GM06990 (cell line): Measurements from ENCODE around the gene PDLIM7.
A peak's percentile ranks its signal among the peaks of the same experiment; 100 is the strongest.

Experiments
- DNase-seq: peaks from one replicate; pipeline ENCODE4 v3.0.0-alpha.2; 2011; ENCODE audit not compliant: insufficient read length; ENCODE audit errors: extremely low read depth
- H3K27me3 ChIP-seq: replicated peaks from 2 replicates; pipeline ENCODE4 v1.6.0; 2011; ENCODE audit warnings: low read length; ENCODE audit not compliant: control insufficient read depth, insufficient read depth
- H3K36me3 ChIP-seq: 2 replicates; pipeline ENCODE4 v1.5.1; 2011; ENCODE audit warnings: low read length; ENCODE audit not compliant: control insufficient read depth, insufficient read depth
- H3K4me3 ChIP-seq: replicated peaks from 2 replicates; pipeline ENCODE4 v1.5.1; 2011; ENCODE audit warnings: low read depth, mild to moderate bottlenecking, control low read depth, low read length
- CTCF ChIP-seq: IDR thresholded peaks from 2 replicates; pipeline ENCODE4 v1.5.1; 2011; ENCODE audit warnings: low read length, control low read depth, mild to moderate bottlenecking, inconsistent platforms; ENCODE audit not compliant: insufficient read depth, poor library complexity, severe bottlenecking

The PDLIM7 gene

GRCh38 chr5:177435847-177436536 is 61.4 kb downstream of the PDLIM7 start:
- no peak overlapping the region for H3K4me3 ChIP-seq
- peaks cover 61% of the 10 kb centered on the region for H3K36me3 ChIP-seq
- peak; percentile 17 for DNase-seq
- no peaks in the 10 kb centered on the region for H3K27me3 ChIP-seq
- TF ChIP-seq CTCF, result no peak

GRCh38 chr5:177434942-177435738 is 62.3 kb downstream of the PDLIM7 start:
- Histone ChIP-seq H3K4me3 (no peak overlapping the region), H3K27me3 (no peaks in the 10 kb centered on the region), H3K36me3 (peaks cover 55% of the 10 kb centered on the region)
- no peak for TF ChIP-seq CTCF
- DNase-seq, result no peak

- no peak for TF ChIP-seq CTCF
These were observed 63.0 kb downstream of the PDLIM7 start for GRCh38 chr5:177434437-177434836.

GRCh38 chr5:177433658-177434217 is 63.7 kb downstream of the PDLIM7 start:
- Histone ChIP-seq H3K36me3 (peaks cover 54% of the 10 kb centered on the region), H3K4me3 (no peak overlapping the region), H3K27me3 (no peaks in the 10 kb centered on the region)
- peak; percentile 25 for DNase-seq
- TF ChIP-seq CTCF, result no peak

More at GRCh38 chr5:177434437-177434836, 63.0 kb downstream of the PDLIM7 start:
- no peaks in the 10 kb centered on the region for H3K27me3 ChIP-seq
- H3K36me3 ChIP-seq, result peaks cover 54% of the 10 kb centered on the region
- DNase-seq, result no peak
- no peak overlapping the region for H3K4me3 ChIP-seq
